Endothelial cell of umbilical vein (primary cell): ENCODE measurements around the gene MYLK. TPM values are rescaled to one million over a fixed set of nuclear protein-coding genes. Genes with fewer than 3 reads are reported as not detected.
"Not testable (repeated sequence)": the region's sequence is repeated elsewhere in the genome, so short reads cannot be mapped to it uniquely, and the experiment has no call there.

ENCODE experiments used
- BruUV-seq: library from RNA; stranded (reverse); fragments of 400-500 nt; replicated peaks from 2 replicates; lab custom pipeline; 2021; lab: Mats Ljungman, UMichigan
- CTCF ChIA-PET: fragments of 300-600, 350-600 bp; sonication (Branson Sonifier 250); formaldehyde crosslinking; loops from one replicate; lab custom pipeline; 2021; ENCODE audit warnings: antibody characterized with exemption, inconsistent platforms; lab: Charles Lee
- POLR2A ChIA-PET: fragments of 300-600, 350-600 bp; sonication (Branson Sonifier 250); formaldehyde crosslinking; loops from one replicate; lab custom pipeline; 2021; ENCODE audit warnings: antibody characterized with exemption, inconsistent platforms; lab: Charles Lee
- DNase-seq: peaks from one replicate; pipeline ENCODE4 v3.0.0-alpha.2; 2011; ENCODE audit warnings: low read depth, low spot score
- FAIRE-seq: peaks from 2 replicates; lab custom pipeline; 2011; peaks lifted over from hg19 to GRCh38; lab: Jason Lieb, UNC
- H2AFZ ChIP-seq: 2 replicates; pipeline ENCODE4 v1.6.0; 2012; ENCODE audit warnings: low read depth, low read length, control low read depth, inconsistent platforms
- H3K27ac ChIP-seq: 2 replicates; pipeline ENCODE4 v1.5.1; 2011; ENCODE audit warnings: low read depth, mild to moderate bottlenecking, control low read depth, low read length, moderate library complexity; ENCODE audit not compliant: insufficient read depth
- H3K27me3 ChIP-seq, 2 experiments: 2 replicates each; pipeline versions ENCODE4 v1.6.0 to v1.6.1; 2011; ENCODE audit warnings: low read length in 2 of 2, mixed read lengths in 1 of 2; ENCODE audit not compliant: control insufficient read depth in 2 of 2, insufficient read depth in 2 of 2
- H3K36me3 ChIP-seq, 2 experiments: 2 replicates in 1 of 2; 3 replicates in 1 of 2; pipeline ENCODE4 v1.5.1; 2011; ENCODE audit warnings: low read length in 2 of 2, mild to moderate bottlenecking in 1 of 2, moderate library complexity in 1 of 2; ENCODE audit not compliant: control insufficient read depth in 2 of 2, insufficient read depth in 2 of 2; ENCODE audit errors: extremely low read depth in 1 of 2
- H3K4me1 ChIP-seq: 3 replicates; pipeline ENCODE4 v1.5.1; 2011; ENCODE audit warnings: mild to moderate bottlenecking, low read length; ENCODE audit not compliant: control insufficient read depth, insufficient read depth; ENCODE audit errors: extremely low read depth
- H3K4me2 ChIP-seq: 2 replicates; pipeline ENCODE4 v1.6.1; 2011; ENCODE audit warnings: low read length, control low read depth, mixed read lengths; ENCODE audit not compliant: insufficient read depth
- H3K4me3 ChIP-seq, 3 experiments: fragments of 200-600 bp in 1 of 3; sonication (generic), shearing (Covaris generic) in 1 of 3; replicated peaks in 1 of 3; 2 replicates each; pipeline ENCODE4 v1.5.1; 2011 to 2016; ENCODE audit warnings: control low read depth in 3 of 3, low read length in 3 of 3, mild to moderate bottlenecking in 2 of 3, inconsistent platforms in 1 of 3, low read depth in 1 of 3, moderate library complexity in 1 of 3; ENCODE audit not compliant: insufficient read depth in 1 of 3
- H3K79me2 ChIP-seq: 2 replicates; pipeline ENCODE4 v1.6.0; 2012; ENCODE audit warnings: low read length, inconsistent platforms; ENCODE audit not compliant: control insufficient read depth, insufficient read depth
- H3K9ac ChIP-seq: replicated peaks from 2 replicates; pipeline ENCODE3; 2011; ENCODE audit warnings: low read length, control low read depth; ENCODE audit not compliant: insufficient read depth; ENCODE audit errors: extremely low read depth
- H3K9me1 ChIP-seq: replicated peaks from 3 replicates; pipeline ENCODE4 v1.6.0; 2011; ENCODE audit warnings: mild to moderate bottlenecking, low read length; ENCODE audit not compliant: control insufficient read depth, insufficient read depth; ENCODE audit errors: extremely low read depth
- H3K9me3 ChIP-seq: replicated peaks from 2 replicates; pipeline ENCODE4 v1.5.1; 2012; ENCODE audit warnings: low read length, inconsistent platforms; ENCODE audit not compliant: control insufficient read depth, insufficient read depth
- H4K20me1 ChIP-seq: replicated peaks from 2 replicates; pipeline ENCODE3; 2011; ENCODE audit warnings: mild to moderate bottlenecking, low read length; ENCODE audit not compliant: control insufficient read depth, insufficient read depth; ENCODE audit errors: extremely low read depth
- CTCF ChIP-seq, 2 donors: IDR thresholded peaks; 1 replicate in 1 of 2; 2 replicates in 1 of 2; pipeline ENCODE4 v1.5.1; 2011; ENCODE audit warnings: low read length in 2 of 2, mild to moderate bottlenecking in 2 of 2, moderate library complexity in 2 of 2, control low read depth in 1 of 2, inconsistent platforms in 1 of 2, low read depth in 1 of 2; ENCODE audit not compliant: insufficient read depth in 1 of 2; ENCODE audit errors: extremely low read depth in 1 of 2
- EZH2 ChIP-seq: IDR thresholded peaks from 2 replicates; pipeline ENCODE4 v1.6.1; 2012; ENCODE audit warnings: borderline replicate concordance, low read depth, mild to moderate bottlenecking, moderate library complexity, low read length, inconsistent platforms; ENCODE audit not compliant: severe bottlenecking
- FOS ChIP-seq: IDR thresholded peaks from 2 replicates; pipeline ENCODE4 v1.6.1; 2011; ENCODE audit warnings: mild to moderate bottlenecking, low read length, moderate library complexity, borderline replicate concordance; ENCODE audit not compliant: insufficient read depth
- GATA2 ChIP-seq: IDR thresholded peaks from 2 replicates; pipeline ENCODE4 v1.7.0; 2011; ENCODE audit warnings: low read depth, mild to moderate bottlenecking, moderate library complexity, mixed read lengths, low read length; ENCODE audit not compliant: insufficient read length, insufficient read depth
- JUN ChIP-seq: IDR thresholded peaks from 2 replicates; pipeline ENCODE4 v1.6.1; 2011; ENCODE audit warnings: borderline replicate concordance, low read depth; ENCODE audit not compliant: insufficient read length, insufficient read depth
- MAX ChIP-seq: IDR thresholded peaks from 2 replicates; pipeline ENCODE4 v1.6.1; 2011; ENCODE audit not compliant: insufficient read depth, insufficient read length
- MYC ChIP-seq: IDR thresholded peaks from one replicate; pipeline ENCODE4 v1.6.1; 2011; ENCODE audit warnings: mild to moderate bottlenecking, low read depth, low read length
- POLR2A ChIP-seq: IDR thresholded peaks from 2 replicates; pipeline ENCODE4 v1.6.1; 2012; ENCODE audit warnings: low read depth, mild to moderate bottlenecking, control low read depth, low read length
- POLR2AphosphoS5 ChIP-seq: IDR thresholded peaks from 2 replicates; pipeline ENCODE4 v1.6.1; 2012; ENCODE audit warnings: low read depth, mild to moderate bottlenecking, control low read depth, low read length, moderate library complexity; ENCODE audit not compliant: insufficient read depth
- dilution Hi-C: fragments of 300-500 bp; cut with MboI; formaldehyde crosslinking; loops from one replicate; pipeline ENCODE4 v1.15.0; 2019; ENCODE audit warnings: low sequenced_read_pairs; ENCODE audit not compliant: extremely low pct_ligation_motif_present
- intact Hi-C: fragments of 100-400 bp; cut with micrococcal nuclease; formaldehyde crosslinking; loops from one replicate; pipeline ENCODE4 v1.10.0; 2022
- polyA plus RNA-seq, 4 experiments: library from polyadenylated mRNA; depleted of rRNA in 3 of 4; stranded (reverse) in 3 of 4; unstranded in 1 of 4; fragments of >200 nt; gene quantifications; 2 replicates each; pipeline versions ENCODE4 v1.2.1 to v1.2.3, GENCODE V29; 2011 to 2012; ENCODE audit warnings: missing spikeins in 1 of 4
- total RNA-seq: library from RNA; stranded (reverse); gene quantifications from 2 replicates; pipeline ENCODE4 v1.2.3, GENCODE V29; 2021

MYLK gene
- total and polyA plus RNA-seq, 2 donors (not counting 3 experiments of a cell fraction or from before 2014, with no cell fraction given), result 10.0 to 22.2 TPM

- POLR2A ChIA-PET, H3K27ac ChIP-seq, H3K9me1 ChIP-seq, H2AFZ ChIP-seq, H4K20me1 ChIP-seq, H3K9ac ChIP-seq, H3K9me3 ChIP-seq, BruUV-seq, H3K4me3 ChIP-seq, H3K79me2 ChIP-seq, H3K4me1 ChIP-seq, dilution Hi-C loops, H3K36me3 ChIP-seq, H3K4me2 ChIP-seq: not testable (repeated sequence)
- peaks cover under 1 to 11% of the 10 kb centered on the region in 2 experiments for H3K27me3 ChIP-seq
- CTCF ChIA-PET, result interaction anchor here (0.6 to 8.4 kb wide), 16 partner anchors 9 to 159 kb away, joined by 3 to 199 read pairs (median 4); no protein-coding TSS in a partner anchor
- intact Hi-C loops, result loop anchor here (1.0 kb wide), 3 partner anchors 17 to 77 kb away; no protein-coding TSS in a partner anchor
- FAIRE-seq (peak; percentile 87), DNase-seq (peak; percentile 59)
- TF ChIP-seq CTCF (IDR thresholded peaks at IDR 0.05; ENCODE audit: extremely low read depth in 1 of 2, insufficient read depth in 1 of 2, low read depth in 1 of 2, low read length in 2 of 2) (peak; percentile 60 to 86), MAX (peak; percentile 10)
These were observed 164.9 kb downstream of the MYLK start for GRCh38 chr3:123719061-123719756.

GRCh38 chr3:123718108-123718507 is 166.0 kb downstream of the MYLK start:
- H3K9ac ChIP-seq, result no peak overlapping the region
- no peak for FAIRE-seq
- no peak overlapping the region for H3K4me2 ChIP-seq
- H2AFZ ChIP-seq, result no peak overlapping the region
- no peaks in the 10 kb centered on the region for H3K4me1 ChIP-seq
- no peaks in the 10 kb centered on the region for H3K9me1 ChIP-seq
- no peak overlapping the region for H3K4me3 ChIP-seq
- H3K79me2 ChIP-seq, result no peaks in the 10 kb centered on the region
- DNase-seq, result no peak
- no peaks in the 10 kb centered on the region for H4K20me1 ChIP-seq
- no peaks in the 10 kb centered on the region for H3K36me3 ChIP-seq
- ChIA-PET POLR2A (no interaction called here), CTCF (interaction anchor here (1.0 to 8.4 kb wide), 5 partner anchors 10 to 79 kb away, joined by 3 to 199 read pairs (median 7); no protein-coding TSS in a partner anchor)
- TF ChIP-seq JUN, result no peak
- no peak for TF ChIP-seq POLR2AphosphoS5
- no peak for TF ChIP-seq MYC
- TF ChIP-seq CTCF (IDR thresholded peaks at IDR 0.05; ENCODE audit: extremely low read depth in 1 of 2, insufficient read depth in 1 of 2, low read depth in 1 of 2, low read length in 2 of 2), result no peak
- TF ChIP-seq EZH2, result no peak
- TF ChIP-seq POLR2A, result no peak
- TF ChIP-seq MAX, result no peak
- TF ChIP-seq GATA2, result no peak
- no peak for TF ChIP-seq FOS
- peaks cover 3 to 13% of the 10 kb centered on the region in 2 experiments for H3K27me3 ChIP-seq
- H3K9me3 ChIP-seq, result no peaks in the 10 kb centered on the region
- no TSS peak for BruUV-seq
- H3K27ac ChIP-seq, result no peak overlapping the region
- intact Hi-C loops, result no loop called here
- dilution Hi-C loops, result no loop called here
